CD4-positive, alpha-beta T cell treated with Interleukin-21 for 1 hour (primary cell): Measurements from ENCODE around the gene ELOB.
"Not testable (repeated sequence)": the region's sequence is repeated elsewhere in the genome, so short reads cannot be mapped to it uniquely, and the experiment has no call there.

Experiments used
- DNase-seq: peaks from one replicate; pipeline ENCODE4 v3.0.0-alpha.2; 2020

Gene ELOB

DNA sequence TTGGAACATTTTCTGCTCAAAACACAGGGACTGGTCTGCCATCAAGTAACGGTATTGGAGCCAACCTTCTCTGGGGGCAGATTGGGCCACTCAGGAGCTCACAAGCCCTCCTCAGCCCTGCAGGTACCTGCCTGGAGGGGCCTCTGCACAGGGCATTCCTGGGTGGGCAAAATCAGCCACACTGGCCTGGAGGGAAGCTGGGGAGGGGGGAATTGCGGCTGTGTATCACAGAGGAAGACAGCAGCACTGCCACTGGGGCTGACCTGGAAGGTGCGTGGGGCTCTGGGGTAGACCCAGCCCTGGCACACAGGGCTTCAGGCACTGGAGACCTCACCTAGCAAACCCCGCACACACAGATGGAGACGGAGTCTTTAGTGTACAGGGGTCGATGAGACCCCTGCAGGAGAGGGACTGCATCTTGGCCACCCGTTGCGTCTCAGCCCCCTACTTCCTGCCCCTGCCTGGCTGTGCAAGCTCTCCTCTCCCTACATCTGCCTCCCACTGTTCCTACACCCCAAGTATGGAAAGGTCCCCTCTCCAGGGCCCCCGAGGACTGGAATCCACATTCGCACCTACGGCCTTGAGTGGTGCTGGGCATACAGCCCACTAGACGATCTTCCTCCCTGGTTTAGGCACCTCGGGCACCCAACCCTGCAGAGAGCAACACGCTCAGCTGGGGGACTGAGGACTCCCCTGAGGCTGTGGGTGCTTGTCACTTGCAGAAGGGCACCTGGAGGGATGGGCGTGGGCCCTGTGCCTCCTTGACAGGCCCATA lies 31.8 kb downstream of the ELOB start:
- DNase-seq = no peak

DNA sequence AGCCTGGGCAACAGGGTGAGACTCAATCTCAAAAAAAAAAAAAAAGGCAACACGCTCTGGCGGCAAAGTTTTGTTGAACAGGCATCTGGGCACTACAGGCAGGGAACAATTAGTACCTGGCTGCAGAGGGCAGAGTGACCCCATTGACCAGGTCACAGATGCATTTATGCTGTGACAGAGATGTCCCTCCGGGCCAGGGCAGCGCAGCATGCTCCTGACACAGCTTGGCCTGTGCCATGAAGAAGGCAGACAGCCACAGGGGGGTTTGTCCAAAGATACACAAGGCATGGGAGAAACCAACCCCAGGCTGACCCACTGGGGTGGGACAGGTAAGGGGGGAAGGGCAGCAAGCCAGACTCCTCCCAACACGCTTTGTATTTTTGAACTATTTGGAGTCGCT lies 32.4 kb downstream of the ELOB start:
- no peak for DNase-seq

DNA sequence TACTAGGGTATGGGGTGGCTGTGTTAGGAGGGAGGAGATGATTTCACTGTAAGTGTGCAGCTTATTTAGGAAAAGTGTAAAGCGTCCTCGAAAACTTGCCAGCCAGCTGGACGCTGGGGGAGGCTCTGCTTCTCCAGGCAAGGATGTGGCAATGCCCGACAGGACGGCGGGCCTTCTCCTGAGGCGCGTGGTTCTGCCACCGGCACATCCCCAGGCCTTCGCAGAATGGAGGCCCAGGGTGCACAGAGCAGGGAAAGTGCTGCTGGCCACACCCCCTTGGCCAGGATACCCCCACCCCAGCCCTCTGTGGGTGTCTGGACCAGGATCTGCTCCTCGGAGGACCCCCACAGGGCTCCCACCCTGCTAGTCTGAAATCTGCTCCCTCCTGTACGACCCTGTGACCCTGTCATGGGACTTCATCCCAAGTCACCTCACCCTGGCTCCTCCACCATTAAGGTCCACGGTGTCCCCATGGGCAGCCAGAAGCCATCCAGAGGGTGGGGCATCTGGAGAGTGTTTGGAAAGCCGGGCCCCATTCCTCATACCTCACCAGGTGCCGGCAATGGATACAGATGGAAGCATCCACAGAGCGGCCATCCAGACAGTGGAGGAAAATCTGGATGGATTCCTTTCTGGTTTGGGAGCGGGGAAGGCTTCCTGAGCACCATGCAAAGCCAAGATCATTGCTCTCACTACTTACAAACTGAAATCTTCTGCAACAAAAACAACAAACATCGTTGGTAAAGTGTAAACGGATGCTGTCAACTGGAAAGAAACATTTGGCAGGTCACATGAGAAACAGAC lies 33.9 kb downstream of the ELOB start:
- DNase-seq = no peak

DNA sequence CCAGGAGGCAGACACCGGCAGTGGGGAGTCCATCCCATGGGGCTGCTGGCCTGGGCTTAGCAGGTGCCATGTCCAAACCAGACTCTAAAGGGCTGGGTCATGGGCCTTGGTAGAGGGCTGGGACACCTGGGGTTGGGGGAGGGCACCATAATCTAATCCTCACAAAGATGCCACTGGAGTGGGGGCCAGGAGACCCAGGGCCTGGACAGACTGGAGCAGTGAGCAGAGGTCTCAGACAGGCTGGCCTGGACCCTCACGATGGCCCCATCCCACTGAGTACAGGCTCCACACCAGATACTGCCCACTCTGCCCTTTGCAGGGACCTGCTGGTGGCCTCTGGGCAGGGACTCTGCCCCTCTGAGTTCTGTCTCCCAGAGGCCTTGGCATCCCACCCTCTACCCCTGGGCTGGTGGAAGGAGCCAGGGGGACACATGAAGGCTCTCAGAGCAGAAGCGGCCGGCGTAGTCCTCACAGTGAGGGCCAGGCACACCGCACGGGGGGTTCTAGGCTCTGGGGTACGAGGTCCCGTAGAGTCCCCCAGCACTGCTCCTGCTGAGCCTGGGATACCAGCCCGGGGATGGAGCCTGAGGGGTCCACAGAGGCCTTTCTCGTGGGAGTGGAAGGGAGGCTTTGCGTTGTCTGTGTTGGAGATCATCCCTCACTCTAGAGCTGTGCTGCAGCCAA lies 34.6 kb downstream of the ELOB start:
- no peak for DNase-seq

DNA sequence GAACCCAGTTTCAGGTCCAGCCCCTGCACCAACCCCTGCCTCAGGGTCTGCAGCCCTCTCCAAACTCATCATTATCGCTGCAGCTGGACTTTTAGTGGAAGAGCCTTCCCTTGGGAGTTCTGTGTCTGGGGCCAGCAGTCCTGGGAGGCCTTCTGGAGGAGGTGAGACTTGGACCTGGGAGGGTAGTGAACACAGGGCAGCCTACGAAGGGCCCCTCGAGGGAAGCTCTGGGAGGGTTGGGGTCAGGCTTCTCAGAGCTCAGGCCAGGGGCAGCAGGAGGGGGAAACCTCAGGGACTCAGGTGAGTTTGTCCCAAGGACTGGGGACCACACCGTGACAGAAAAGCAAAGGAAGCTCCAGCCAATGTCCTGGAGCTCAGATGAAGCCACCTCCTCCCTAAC lies 35.9 kb downstream of the ELOB start:
- DNase-seq = no peak

DNA sequence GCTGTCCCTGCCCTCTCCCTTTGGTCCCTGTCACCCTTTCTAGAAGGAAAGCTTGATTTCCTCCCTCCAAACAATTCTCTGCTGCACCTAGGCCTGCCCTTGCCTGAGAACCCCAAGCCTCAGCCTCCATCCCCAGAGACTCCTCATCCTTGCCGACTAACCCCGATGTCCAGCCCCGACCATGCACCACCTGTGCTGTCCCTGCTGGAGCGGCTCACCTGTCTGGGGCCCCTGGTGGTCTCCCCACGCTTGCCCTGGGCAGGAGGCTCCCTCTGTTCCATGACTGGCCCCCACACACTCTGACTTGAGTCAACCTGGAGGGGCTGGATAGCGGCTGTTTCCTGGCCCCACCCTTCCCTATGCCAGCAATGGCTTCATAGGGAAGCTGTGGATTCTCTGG lies 36.6 kb downstream of the ELOB start:
- DNase-seq = no peak

DNA sequence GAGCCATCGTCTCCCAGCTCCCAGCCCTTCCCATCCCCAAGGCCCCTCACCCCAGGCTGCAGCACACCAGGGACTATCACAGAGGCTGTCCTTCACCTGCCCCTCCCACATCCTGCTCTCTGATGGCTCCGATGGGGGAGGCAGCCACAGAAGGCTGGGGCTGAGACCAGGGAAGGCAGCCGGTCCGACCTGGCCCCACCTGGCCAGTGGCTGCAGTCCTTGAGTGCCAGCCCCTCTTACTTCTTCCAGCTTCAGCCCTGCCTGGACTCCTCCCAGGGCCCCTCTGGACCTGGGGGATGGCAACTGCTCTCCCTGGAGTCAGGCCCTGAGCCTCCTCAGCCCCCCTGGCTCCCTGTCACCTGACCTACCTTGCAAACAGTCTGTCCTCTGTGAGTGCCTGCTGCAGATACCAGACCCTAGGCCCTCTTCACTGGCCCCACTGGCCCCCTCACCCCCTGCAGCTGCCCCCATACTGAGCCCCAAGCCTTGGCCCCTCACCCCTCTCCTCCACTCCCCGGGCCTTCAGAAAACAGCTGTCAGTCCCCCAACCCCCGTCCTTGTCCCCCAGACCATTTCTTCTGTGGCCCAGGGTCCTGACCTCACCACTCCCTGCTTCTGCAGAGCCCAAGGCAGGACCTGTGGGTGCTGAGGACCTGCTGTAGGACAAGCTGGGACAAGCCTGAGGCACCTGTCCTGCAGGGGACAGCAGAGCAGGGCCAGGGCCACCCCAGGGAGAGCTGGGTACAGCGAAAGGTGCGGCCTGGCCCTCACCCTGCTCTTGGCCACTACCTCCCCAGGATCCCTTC lies 37.3 kb downstream of the ELOB start:
- DNase-seq = no peak

DNA sequence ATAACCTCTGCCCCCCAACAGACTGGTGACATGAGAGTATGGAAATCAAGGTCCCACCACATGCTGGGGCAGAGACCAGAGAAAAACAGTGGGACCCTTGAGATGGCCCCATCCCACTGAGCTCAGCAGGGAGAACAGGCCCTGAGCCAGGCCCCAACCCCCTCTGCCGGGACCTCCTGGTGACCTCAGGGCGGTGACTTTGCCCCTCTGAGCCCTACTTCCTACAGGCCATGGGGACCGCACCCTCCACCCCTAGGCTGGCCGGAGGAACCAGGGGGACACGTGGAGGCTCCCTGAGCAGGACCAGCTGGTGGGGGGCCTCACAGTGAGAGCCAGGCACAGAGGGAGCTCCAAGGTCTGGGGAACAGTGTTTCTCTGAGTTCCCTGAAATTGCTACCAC lies 38.5 kb downstream of the ELOB start:
- no peak for DNase-seq

DNA sequence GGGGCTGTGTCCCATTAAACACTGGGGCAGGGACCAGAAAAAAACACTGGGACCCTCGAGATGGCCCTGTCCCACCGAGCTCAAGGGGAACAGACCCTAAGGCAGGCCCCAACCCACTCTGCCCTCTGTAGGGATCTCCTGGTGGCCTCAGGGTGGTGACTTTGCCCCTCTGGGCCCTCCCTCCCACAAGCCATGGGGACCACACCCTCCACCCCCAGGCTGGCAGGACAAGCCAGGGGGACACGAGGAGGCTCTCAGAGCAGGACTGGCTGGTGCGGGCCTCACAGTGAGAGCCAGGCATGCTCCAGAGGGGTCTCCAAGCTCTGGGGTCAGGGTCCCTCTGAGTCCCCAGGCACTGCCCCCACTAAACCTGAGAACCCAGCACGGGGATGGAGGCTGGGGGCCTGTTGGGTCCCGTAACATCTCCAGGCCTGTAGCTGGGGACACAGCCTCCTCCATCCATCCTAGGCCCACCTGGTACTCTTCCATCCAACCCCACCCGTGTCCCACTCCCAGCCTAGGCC lies 39.1 kb downstream of the ELOB start:
- DNase-seq = no peak

DNA sequence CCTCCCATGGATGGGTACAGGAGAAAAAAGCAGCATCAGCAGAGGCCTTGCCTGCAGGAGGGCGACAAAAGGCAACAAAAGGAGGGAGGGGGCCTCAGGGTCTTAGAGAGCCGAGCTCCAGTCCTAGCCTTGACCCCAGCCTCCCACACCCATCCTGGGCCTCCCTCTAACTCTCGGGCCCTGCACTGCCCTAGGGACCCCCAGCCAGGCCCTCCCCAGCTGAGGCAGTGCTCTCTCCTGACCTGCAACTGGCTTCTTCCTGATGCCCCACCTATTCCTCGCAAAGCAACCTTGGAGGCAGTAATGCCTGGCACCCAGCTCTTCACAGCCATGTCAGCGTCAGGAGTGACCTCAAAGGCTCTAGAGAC lies 39.9 kb downstream of the ELOB start:
- no peak for DNase-seq

DNA sequence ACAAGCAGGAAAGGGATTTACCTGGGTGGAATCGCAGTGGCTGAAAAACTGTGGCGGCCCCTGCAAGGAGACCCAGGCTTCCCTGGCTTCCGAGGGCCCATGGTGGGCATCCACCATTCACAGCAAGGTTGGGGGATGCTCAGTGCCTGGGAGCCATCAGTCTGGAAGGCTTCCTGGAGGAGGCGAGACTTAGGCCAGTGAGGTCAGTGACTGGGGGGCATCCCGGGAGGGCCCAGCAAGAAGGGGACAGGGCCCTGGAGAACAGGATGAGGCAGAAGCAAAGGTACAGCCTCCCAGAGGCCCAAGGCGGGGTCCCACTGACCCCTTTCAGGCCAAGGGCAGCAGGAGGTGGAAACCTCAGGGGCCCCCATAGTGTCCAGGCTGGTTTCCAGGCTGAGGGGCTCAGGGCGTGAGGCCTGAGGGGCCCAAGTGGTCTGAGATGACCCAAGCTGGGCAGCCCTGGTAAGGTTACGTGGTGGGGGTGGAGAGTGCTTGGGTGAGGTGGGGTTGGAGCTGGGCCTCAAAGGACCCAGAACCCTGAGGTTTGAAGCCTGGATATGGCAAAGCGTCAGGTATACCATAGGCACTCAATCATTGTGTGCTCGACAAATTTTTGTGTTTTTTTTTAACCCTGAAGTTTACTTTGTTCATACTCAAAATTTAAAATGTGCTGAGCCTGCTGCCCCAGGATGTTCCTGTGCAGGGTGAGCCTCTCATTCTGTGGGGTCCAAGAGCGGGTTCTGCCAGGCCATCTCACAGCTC lies 40.4 kb downstream of the ELOB start:
- no peak for DNase-seq

DNA sequence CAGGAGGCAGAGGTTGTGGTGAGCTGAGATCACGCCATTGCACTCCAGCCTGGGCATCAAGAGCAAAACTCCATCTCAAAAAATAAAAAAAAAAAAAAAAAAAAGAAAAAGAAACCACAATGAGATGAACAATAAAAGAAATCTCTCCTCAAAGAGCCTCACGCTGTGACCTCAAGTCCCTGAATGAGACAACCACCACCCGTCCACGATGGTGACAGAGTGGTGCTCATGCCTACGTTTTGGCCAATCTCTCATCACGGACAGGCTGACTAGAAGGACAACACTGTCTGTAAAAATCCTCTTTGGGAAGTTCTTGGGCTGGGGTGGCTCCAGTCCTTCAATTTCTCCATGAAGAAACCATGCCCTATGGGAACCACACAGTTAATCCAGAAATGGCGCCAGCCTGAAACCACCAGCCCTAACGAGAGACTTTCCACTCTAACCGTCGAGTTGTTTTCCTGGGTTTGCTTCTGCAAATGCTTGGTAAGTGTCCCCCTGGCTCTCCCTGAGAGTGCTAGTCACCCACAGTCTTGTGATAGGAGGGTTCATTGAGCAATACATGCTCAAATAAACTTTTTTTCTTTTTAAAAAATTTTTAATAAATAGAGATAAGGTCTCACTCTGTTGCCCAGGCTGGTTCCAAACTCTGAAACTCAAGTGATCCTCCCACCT lies 42.1 kb downstream of the ELOB start:
- DNase-seq = no peak

DNA sequence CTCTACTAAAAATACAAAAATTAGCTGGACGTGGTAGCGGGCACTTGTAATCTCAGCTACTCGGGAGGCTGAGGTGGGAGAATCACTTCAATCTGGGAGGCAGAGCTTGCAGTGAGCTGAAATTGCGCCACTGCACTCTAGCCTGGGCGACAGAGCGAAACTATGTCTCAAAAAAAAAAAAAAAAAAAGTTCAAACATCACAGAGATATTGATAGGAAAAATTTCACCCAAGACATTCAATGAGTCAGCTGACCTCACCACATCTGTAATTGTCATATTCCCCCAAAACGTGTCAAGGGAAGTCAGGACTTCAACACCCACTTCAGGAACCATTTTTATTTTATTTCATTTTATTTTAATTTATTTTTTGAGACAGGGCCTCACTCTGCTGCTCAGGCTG lies 49.0 kb downstream of the ELOB start:
- DNase-seq = no peak

DNA sequence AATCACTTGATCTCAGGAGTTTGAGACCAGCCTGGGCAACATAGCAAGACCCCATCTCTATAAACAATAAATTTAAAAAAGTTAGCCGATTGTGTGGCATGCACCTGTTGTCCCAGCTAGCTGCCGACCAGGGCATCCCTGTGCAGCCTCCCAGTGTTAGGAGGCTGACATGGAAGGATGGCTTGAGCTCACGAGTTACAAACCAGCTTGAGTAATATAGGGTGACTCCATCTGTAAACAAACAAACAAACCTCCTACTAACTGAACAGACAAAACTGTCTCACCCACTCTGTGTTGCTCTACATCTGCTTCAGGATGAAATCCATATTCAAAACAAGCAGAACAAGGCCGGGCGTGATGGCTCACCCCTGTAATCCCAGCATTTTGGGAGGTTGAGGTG lies 50.2 kb downstream of the ELOB start:
- no peak for DNase-seq

DNA sequence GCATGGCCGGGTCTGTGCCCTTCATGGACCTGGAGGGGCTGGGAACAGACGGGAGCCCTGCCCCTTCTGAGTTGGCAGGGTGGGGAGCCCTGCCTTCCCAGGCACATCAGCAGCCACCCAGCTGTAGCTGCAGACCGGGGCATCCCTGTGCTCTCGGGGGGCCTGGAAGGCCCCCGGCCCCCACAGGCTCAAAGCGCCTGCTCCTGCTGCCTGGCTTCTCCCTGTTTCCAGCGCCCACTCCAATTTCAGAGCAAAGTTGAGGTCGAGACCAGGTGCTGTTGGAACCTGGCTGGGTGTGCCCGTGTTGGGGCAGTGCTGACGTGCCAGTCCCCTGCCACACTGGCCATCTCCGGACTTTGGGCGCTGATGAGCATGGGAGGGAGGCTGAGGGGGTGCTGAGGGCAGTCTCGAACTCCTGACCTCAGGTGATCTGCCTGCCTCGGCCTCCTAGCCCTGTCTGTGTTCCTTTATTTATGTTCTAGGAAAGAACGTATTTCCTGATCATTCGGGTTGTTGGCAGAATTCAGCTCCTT lies 52.2 kb downstream of the ELOB start:
- DNase-seq = no peak

DNA sequence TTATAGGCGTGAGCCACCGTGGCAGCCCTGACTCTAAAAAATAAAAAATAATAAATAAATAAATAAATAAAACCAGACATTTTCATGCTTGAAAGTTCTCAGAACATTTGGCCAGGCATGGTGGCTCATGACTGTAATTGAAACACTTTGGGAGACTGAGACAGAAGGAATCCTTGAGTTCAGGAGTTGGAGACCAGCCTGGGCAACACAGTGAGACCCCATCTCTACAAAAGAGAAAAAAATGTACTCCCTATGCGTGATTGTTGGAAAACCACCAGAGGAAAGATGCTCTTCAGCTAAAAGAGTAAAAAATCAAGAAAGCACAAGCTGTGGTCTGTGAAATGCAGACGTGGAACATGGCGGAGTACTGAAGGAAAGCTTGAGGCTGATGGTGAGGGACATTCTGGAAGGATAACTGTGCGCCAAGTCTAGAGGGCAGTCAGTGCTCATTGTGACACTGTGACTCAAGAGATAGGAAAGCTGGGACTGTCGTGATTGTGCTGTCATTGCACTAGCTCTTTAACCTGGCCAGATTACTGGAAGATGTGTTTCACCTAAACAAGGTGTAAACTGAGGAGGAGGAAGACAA lies 52.9 kb downstream of the ELOB start:
- DNase-seq = no peak

DNA sequence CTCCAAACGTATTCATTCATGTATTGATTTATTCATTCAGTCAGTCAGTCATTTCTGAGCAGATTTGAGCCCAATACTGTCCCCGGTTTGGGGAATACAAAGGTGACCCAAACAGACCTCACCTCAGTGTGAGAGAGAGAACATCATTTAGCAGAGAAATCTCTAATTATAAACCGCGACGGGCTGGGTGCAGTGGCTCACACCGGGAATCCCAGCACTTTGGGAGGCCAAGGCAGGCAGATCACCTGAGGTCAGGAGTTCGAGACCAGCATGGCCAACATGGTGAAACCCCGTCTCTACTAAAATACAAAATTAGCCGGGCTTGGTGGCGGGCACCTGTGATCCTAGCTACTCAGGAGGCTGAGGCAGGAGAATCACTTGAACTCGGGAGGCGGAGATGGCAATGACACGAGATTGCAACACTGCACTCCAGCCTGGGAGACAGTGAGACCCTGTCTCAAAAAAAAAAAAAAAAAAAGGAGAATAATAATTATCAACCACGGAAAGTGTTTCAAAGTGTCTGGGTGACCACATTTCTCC lies 55.4 kb downstream of the ELOB start:
- not testable (repeated sequence) for DNase-seq
